HUES48 (cell line): ENCODE data around the gene PCSK2.

Experiments used
- H3K27ac ChIP-seq: one replicate; pipeline ENCODE4 v1.7.0; 2013; ENCODE audit warnings: low read depth, low read length, inconsistent platforms
- H3K27me3 ChIP-seq: 2 replicates; pipeline ENCODE4 v1.6.1; 2013; ENCODE audit warnings: mild to moderate bottlenecking, low read length; ENCODE audit not compliant: control insufficient read depth, insufficient read depth
- H3K36me3 ChIP-seq: 2 replicates; pipeline ENCODE4 v1.6.1; 2013; ENCODE audit warnings: low read length; ENCODE audit not compliant: control insufficient read depth, insufficient read depth
- H3K4me1 ChIP-seq: 2 replicates; pipeline ENCODE4 v1.6.1; 2013; ENCODE audit warnings: mild to moderate bottlenecking, low read length; ENCODE audit not compliant: control insufficient read depth, insufficient read depth
- H3K4me3 ChIP-seq: 2 replicates; pipeline ENCODE4 v1.5.1; 2013; ENCODE audit warnings: mild to moderate bottlenecking, low read depth, low read length
- H3K9ac ChIP-seq: 2 replicates; pipeline ENCODE4 v1.6.1; 2013; ENCODE audit warnings: mild to moderate bottlenecking, low read depth, low read length, moderate library complexity
- H3K9me3 ChIP-seq: 2 replicates; pipeline ENCODE4 v1.6.1; 2013; ENCODE audit warnings: low read length; ENCODE audit not compliant: control insufficient read depth, insufficient read depth

The PCSK2 gene

GRCh38 chr20:17519606-17520285, 292.9 kb downstream of the PCSK2 start:
- no peak overlapping the region for H3K4me3 ChIP-seq
- no peaks in the 10 kb centered on the region for H3K9me3 ChIP-seq
- no peak overlapping the region for H3K27ac ChIP-seq
- H3K36me3 ChIP-seq = no peaks in the 10 kb centered on the region
- H3K9ac ChIP-seq = no peak overlapping the region
- peaks cover 6% of the 10 kb centered on the region; the same call in 1 of the 2 replicates for H3K4me1 ChIP-seq
- no peaks in the 10 kb centered on the region for H3K27me3 ChIP-seq

- no peaks in the 10 kb centered on the region for H3K9me3 ChIP-seq
Observed at GRCh38 chr20:17520583-17520982, 293.7 kb downstream of the PCSK2 start.

GRCh38 chr20:17522528-17522927, 295.7 kb downstream of the PCSK2 start:
- Histone ChIP-seq H3K27ac (no peak overlapping the region), H3K4me1 (peaks cover 6% of the 10 kb centered on the region; the same call in 1 of the 2 replicates)

More at GRCh38 chr20:17520583-17520982, 293.7 kb downstream of the PCSK2 start:
- Histone ChIP-seq H3K27me3 (no peaks in the 10 kb centered on the region), H3K4me1 (peaks cover 6% of the 10 kb centered on the region; the same call in 1 of the 2 replicates), H3K4me3 (no peak overlapping the region), H3K27ac (no peak overlapping the region), H3K9ac (no peak overlapping the region), H3K36me3 (no peaks in the 10 kb centered on the region)

GRCh38 chr20:17523326-17523725, 296.5 kb downstream of the PCSK2 start:
- Histone ChIP-seq H3K27ac (no peak overlapping the region), H3K27me3 (no peaks in the 10 kb centered on the region), H3K4me3 (no peak overlapping the region)

More at GRCh38 chr20:17522528-17522927, 295.7 kb downstream of the PCSK2 start:
- Histone ChIP-seq H3K4me3 (no peak overlapping the region), H3K9me3 (no peaks in the 10 kb centered on the region), H3K9ac (no peak overlapping the region), H3K27me3 (no peaks in the 10 kb centered on the region), H3K36me3 (no peaks in the 10 kb centered on the region)

GRCh38 chr20:17524560-17524959, 297.7 kb downstream of the PCSK2 start:
- no peak overlapping the region for H3K9ac ChIP-seq
- H3K4me1 ChIP-seq = peaks cover 6% of the 10 kb centered on the region; the same call in 1 of the 2 replicates
- H3K4me3 ChIP-seq = no peak overlapping the region
- no peak overlapping the region for H3K27ac ChIP-seq
- H3K9me3 ChIP-seq = no peaks in the 10 kb centered on the region
- H3K36me3 ChIP-seq = no peaks in the 10 kb centered on the region
- no peaks in the 10 kb centered on the region for H3K27me3 ChIP-seq

More at GRCh38 chr20:17523326-17523725, 296.5 kb downstream of the PCSK2 start:
- Histone ChIP-seq H3K9ac (no peak overlapping the region), H3K36me3 (no peaks in the 10 kb centered on the region), H3K9me3 (no peaks in the 10 kb centered on the region), H3K4me1 (peaks cover 6% of the 10 kb centered on the region; the same call in 1 of the 2 replicates)

DNA sequence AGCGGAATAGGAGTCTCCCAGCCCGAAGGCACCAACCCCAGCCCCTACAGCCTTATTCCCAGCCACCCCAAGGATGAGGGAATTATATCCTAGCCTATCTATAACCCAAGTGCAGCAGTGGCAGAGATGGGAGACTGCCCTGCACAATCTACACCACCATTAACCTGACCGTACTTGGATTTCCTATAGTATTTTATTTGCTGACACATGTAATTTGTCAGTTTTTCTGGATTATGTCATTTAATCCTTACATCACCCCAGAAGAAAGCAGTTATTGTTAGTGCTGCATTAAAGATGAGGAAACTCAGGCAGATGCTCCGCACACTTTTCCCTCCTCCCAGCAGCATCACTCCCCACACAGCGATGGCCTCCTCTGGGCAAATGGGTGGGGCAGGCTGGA, 298.3 kb downstream of the PCSK2 start:
- Histone ChIP-seq H3K4me1 (peaks cover 6% of the 10 kb centered on the region; the same call in 1 of the 2 replicates), H3K9ac (no peak overlapping the region), H3K9me3 (no peaks in the 10 kb centered on the region), H3K27ac (no peak overlapping the region), H3K4me3 (no peak overlapping the region), H3K36me3 (no peaks in the 10 kb centered on the region), H3K27me3 (peaks cover under 1% of the 10 kb centered on the region; the same call in 1 of the 2 replicates)

GRCh38 chr20:17525650-17526049, 298.8 kb downstream of the PCSK2 start:
- Histone ChIP-seq H3K27ac (no peak overlapping the region), H3K9ac (no peak overlapping the region)

DNA sequence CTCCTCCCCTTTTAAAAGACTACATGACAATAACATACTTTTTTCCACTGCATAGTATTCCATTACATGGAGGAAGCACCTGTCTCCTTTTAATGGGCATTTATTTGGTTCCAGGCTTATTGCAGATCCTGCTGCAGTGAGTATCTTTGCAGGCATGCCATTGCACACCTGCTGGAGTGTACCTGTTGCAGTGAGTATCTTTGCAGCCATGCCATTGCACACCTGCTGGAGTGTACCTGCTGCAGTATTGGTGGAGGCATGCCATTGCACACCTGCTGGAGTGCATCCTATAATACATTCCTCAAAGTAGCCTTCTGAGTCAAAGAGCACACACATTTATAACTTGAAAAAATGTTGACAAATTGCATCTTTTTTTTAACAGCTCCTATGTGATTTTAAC, 302.7 kb downstream of the PCSK2 start:
- Histone ChIP-seq H3K27me3 (peaks cover 8% of the 10 kb centered on the region), H3K9me3 (no peaks in the 10 kb centered on the region), H3K27ac (no peak overlapping the region), H3K4me1 (peaks cover 21% of the 10 kb centered on the region), H3K4me3 (no peak overlapping the region), H3K36me3 (no peaks in the 10 kb centered on the region), H3K9ac (no peak overlapping the region)

More at GRCh38 chr20:17525650-17526049, 298.8 kb downstream of the PCSK2 start:
- Histone ChIP-seq H3K9me3 (no peaks in the 10 kb centered on the region), H3K4me3 (no peak overlapping the region), H3K4me1 (peaks cover 2% of the 10 kb centered on the region; the same call in 1 of the 2 replicates), H3K36me3 (no peaks in the 10 kb centered on the region), H3K27me3 (peaks cover 6% of the 10 kb centered on the region)

DNA sequence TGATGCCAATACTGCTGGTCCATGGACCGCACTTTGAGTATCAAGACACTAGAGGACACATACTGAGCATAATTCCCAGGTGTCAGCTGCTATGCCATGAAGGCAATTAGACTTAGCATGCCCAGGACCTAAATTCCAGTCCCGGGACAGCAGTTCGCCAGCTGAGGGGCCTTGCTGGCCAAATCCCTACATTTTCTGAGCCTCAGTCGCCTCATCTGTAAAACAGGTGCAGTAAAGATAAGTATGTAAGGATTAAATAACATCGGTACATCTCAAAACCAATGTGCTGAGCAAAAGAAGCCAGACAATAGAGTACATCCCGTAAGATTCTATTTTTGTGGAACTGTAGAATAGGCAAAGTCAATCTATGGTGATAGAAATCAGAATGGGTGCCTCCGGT, 303.3 kb downstream of the PCSK2 start:
- H3K4me1 ChIP-seq = peaks cover 21% of the 10 kb centered on the region
- H3K27ac ChIP-seq = no peak overlapping the region
- H3K4me3 ChIP-seq = peak overlapping the region; percentile 59
- H3K9me3 ChIP-seq = no peaks in the 10 kb centered on the region
- H3K27me3 ChIP-seq = peaks cover 8% of the 10 kb centered on the region
- no peaks in the 10 kb centered on the region for H3K36me3 ChIP-seq
- H3K9ac ChIP-seq = no peak overlapping the region

- Histone ChIP-seq H3K27me3 (peaks cover 8% of the 10 kb centered on the region), H3K36me3 (no peaks in the 10 kb centered on the region), H3K4me3 (peak within 1 kb of the TSS; percentile 59), H3K4me1 (peaks cover 21% of the 10 kb centered on the region), H3K27ac (peak within 1 kb of the TSS; percentile 77), H3K9ac (peak within 1 kb of the TSS; percentile 82), H3K9me3 (no peaks in the 10 kb centered on the region)
Observed at GRCh38 chr20:17530716-17531664, 304.1 kb downstream of the PCSK2 start, which contains the start of gene BFSP1. Gene BFSP1 (minus strand): TSS chr20:17531379. CDS start chr20:17531329, 50 bp downstream.
